H1 (cell line): ENCODE results near the gene NCAPD3. TPM values are rescaled to one million over a fixed set of nuclear protein-coding genes. Genes with fewer than 3 reads are reported as not detected.

Experiments used
- CTCF ChIA-PET: fragments of 300-600 bp; sonication (Branson Sonifier 250); formaldehyde crosslinking; loops from one replicate; lab custom pipeline; 2021; ENCODE audit not compliant: partially characterized antibody; lab: Charles Lee
- POLR2A ChIA-PET: fragments of 300-600 bp; sonication (Branson Sonifier 250); formaldehyde crosslinking; loops from one replicate; lab custom pipeline; 2021; ENCODE audit warnings: inconsistent platforms; ENCODE audit not compliant: partially characterized antibody; lab: Charles Lee
- DNase-seq, 2 experiments: peaks; one replicate each; pipeline versions ENCODE4 v3.0.0 to v3.0.0-alpha.2; 2010 to 2022; ENCODE audit warnings: low spot score in 2 of 2, low read depth in 1 of 2, mixed read lengths in 1 of 2
- FAIRE-seq: peaks from 2 replicates; lab custom pipeline; 2011; peaks lifted over from hg19 to GRCh38; lab: Jason Lieb, UNC
- H2AFZ ChIP-seq: 2 replicates; pipeline ENCODE4 v1.8.1; 2012; ENCODE audit warnings: low read length, inconsistent platforms
- H2AK5ac ChIP-seq: 2 replicates; pipeline ENCODE4 v1.6.1; 2013; ENCODE audit warnings: low read depth, low read length
- H2BK120ac ChIP-seq: replicated peaks from 2 replicates; pipeline ENCODE3; 2013; ENCODE audit warnings: low read depth, low read length, inconsistent platforms
- H2BK12ac ChIP-seq: 2 replicates; pipeline ENCODE4 v1.6.1; 2013; ENCODE audit warnings: low read depth, low read length
- H2BK15ac ChIP-seq: 2 replicates; pipeline ENCODE4 v1.6.1; 2013; ENCODE audit warnings: low read length
- H2BK20ac ChIP-seq: 2 replicates; pipeline ENCODE4 v1.6.1; 2013; ENCODE audit warnings: low read length
- H2BK5ac ChIP-seq: 2 replicates; pipeline ENCODE4 v1.6.1; 2013; ENCODE audit warnings: low read depth, low read length
- H3K14ac ChIP-seq: 2 replicates; pipeline ENCODE4 v1.6.1; 2013; ENCODE audit warnings: inconsistent platforms; ENCODE audit not compliant: insufficient read length
- H3K18ac ChIP-seq: 2 replicates; pipeline ENCODE4 v1.6.1; 2013; ENCODE audit warnings: low read length; ENCODE audit errors: extremely low read depth
- H3K23ac ChIP-seq: 2 replicates; pipeline ENCODE4 v1.6.1; 2013; ENCODE audit warnings: inconsistent platforms; ENCODE audit not compliant: insufficient read length
- H3K23me2 ChIP-seq: 2 replicates; pipeline ENCODE4 v1.6.1; 2013; ENCODE audit warnings: low read depth, low read length
- H3K27ac ChIP-seq: 2 replicates; pipeline ENCODE4 v1.6.1; 2011; ENCODE audit warnings: low read depth, low read length, inconsistent platforms
- H3K27me3 ChIP-seq, 4 experiments: replicated peaks in 1 of 4; 1 replicate in 1 of 4; 2 replicates in 3 of 4; pipeline versions ENCODE4 v1.6.1 to v1.8.1; 2011 to 2013; ENCODE audit warnings: low read length in 3 of 4, mild to moderate bottlenecking in 3 of 4, inconsistent platforms in 2 of 4, mixed read lengths in 2 of 4, moderate library complexity in 1 of 4; ENCODE audit not compliant: control insufficient read depth in 3 of 4, insufficient read depth in 3 of 4; ENCODE audit errors: extremely low read depth in 1 of 4
- H3K36me3 ChIP-seq, 4 experiments: 2 replicates each; pipeline versions ENCODE4 v1.6.1 to v1.8.1; 2011 to 2013; ENCODE audit warnings: mild to moderate bottlenecking in 4 of 4, low read length in 3 of 4, moderate library complexity in 2 of 4, control low read depth in 1 of 4, inconsistent platforms in 1 of 4; ENCODE audit not compliant: insufficient read depth in 4 of 4, control insufficient read depth in 2 of 4
- H3K4ac ChIP-seq: replicated peaks from 2 replicates; pipeline ENCODE3; 2013; ENCODE audit warnings: low read length, low read depth, mixed read lengths, inconsistent platforms; ENCODE audit not compliant: insufficient read length
- H3K4me1 ChIP-seq, 4 experiments: replicated peaks in 1 of 4; 1 replicate in 1 of 4; 2 replicates in 3 of 4; pipeline versions ENCODE4 v1.6.1 to v1.8.1; 2011 to 2013; ENCODE audit warnings: low read length in 3 of 4, inconsistent platforms in 2 of 4, mixed read lengths in 1 of 4; ENCODE audit not compliant: insufficient read depth in 4 of 4, control insufficient read depth in 3 of 4
- H3K4me2 ChIP-seq, 2 experiments: 2 replicates each; pipeline versions ENCODE4 v1.6.1 to v1.8.1; 2011 to 2013; ENCODE audit warnings: low read depth in 2 of 2, low read length in 2 of 2, control low read depth in 1 of 2, inconsistent platforms in 1 of 2, mild to moderate bottlenecking in 1 of 2; ENCODE audit not compliant: insufficient read depth in 1 of 2
- H3K4me3 ChIP-seq, 4 experiments: fragments of 200-600, 300-600 bp in 1 of 4; sonication (generic), shearing (Covaris generic), sonication (Bioruptor Twin) in 1 of 4; 2 replicates each; pipeline versions ENCODE4 v1.5.1 to v1.8.1; 2011 to 2016; ENCODE audit warnings: low read length in 4 of 4, low read depth in 3 of 4, control low read depth in 2 of 4, inconsistent platforms in 2 of 4, mild to moderate bottlenecking in 2 of 4, mixed read lengths in 1 of 4, moderate library complexity in 1 of 4; ENCODE audit not compliant: insufficient read depth in 2 of 4; ENCODE audit errors: extremely low read depth in 1 of 4
- H3K56ac ChIP-seq: replicated peaks from 2 replicates; pipeline ENCODE3; 2013; ENCODE audit warnings: low read depth, mild to moderate bottlenecking, mixed read lengths, low read length, inconsistent platforms; ENCODE audit not compliant: insufficient read length
- H3K79me1 ChIP-seq: 2 replicates; pipeline ENCODE4 v1.6.1; 2013; ENCODE audit warnings: low read depth, low read length, control low read depth
- H3K79me2 ChIP-seq, 2 experiments: 2 replicates each; pipeline versions ENCODE4 v1.6.1 to v1.8.1; 2012 to 2013; ENCODE audit warnings: low read length in 2 of 2, mild to moderate bottlenecking in 2 of 2, inconsistent platforms in 1 of 2; ENCODE audit not compliant: insufficient read depth in 2 of 2, control insufficient read depth in 1 of 2
- H3K9ac ChIP-seq, 4 experiments: replicated peaks in 1 of 4; 1 replicate in 1 of 4; 2 replicates in 3 of 4; pipeline versions ENCODE4 v1.6.1 to v1.8.1; 2011 to 2013; ENCODE audit warnings: low read depth in 3 of 4, low read length in 3 of 4, control low read depth in 2 of 4, mild to moderate bottlenecking in 2 of 4, moderate library complexity in 2 of 4, inconsistent platforms in 1 of 4; ENCODE audit errors: extremely low read depth in 1 of 4
- H3K9me3 ChIP-seq, 2 experiments: 2 replicates each; pipeline versions ENCODE4 v1.6.1 to v1.8.1; 2012 to 2013; ENCODE audit warnings: mild to moderate bottlenecking in 2 of 2, moderate library complexity in 2 of 2, control low read depth in 1 of 2, inconsistent platforms in 1 of 2, low read depth in 1 of 2, low read length in 1 of 2, mixed read lengths in 1 of 2; ENCODE audit not compliant: insufficient read depth in 2 of 2
- H4K20me1 ChIP-seq, 2 experiments: replicated peaks in 1 of 2; 2 replicates each; pipeline versions ENCODE3 to v1.8.1; 2011 to 2013; ENCODE audit warnings: inconsistent platforms in 2 of 2, low read length in 2 of 2, mild to moderate bottlenecking in 1 of 2; ENCODE audit not compliant: insufficient read depth in 2 of 2, control insufficient read depth in 1 of 2
- H4K5ac ChIP-seq: 2 replicates; pipeline ENCODE4 v1.6.1; 2013; ENCODE audit warnings: low read length, low read depth, mixed read lengths, inconsistent platforms; ENCODE audit not compliant: insufficient read length
- H4K8ac ChIP-seq: 2 replicates; pipeline ENCODE4 v1.8.0; 2013; ENCODE audit warnings: mild to moderate bottlenecking, moderate library complexity, low read length, inconsistent platforms; ENCODE audit not compliant: insufficient read depth; ENCODE audit errors: extremely low read depth
- H4K91ac ChIP-seq: replicated peaks from 2 replicates; pipeline ENCODE3; 2013; ENCODE audit warnings: low read length, mixed read lengths, inconsistent platforms; ENCODE audit not compliant: insufficient read length
- CBX8 ChIP-seq: fragments of 300-800, 300-1000 bp; sonication (generic); IDR thresholded peaks from 2 replicates; pipeline ENCODE4 v1.7.1; 2016; ENCODE audit warnings: low read depth, low read length, borderline replicate concordance
- GABPA ChIP-seq: IDR thresholded peaks from 2 replicates; pipeline ENCODE4 v1.6.1; 2011; ENCODE audit warnings: mild to moderate bottlenecking, low read length, moderate library complexity, borderline replicate concordance; ENCODE audit not compliant: insufficient read depth
- HDAC6 ChIP-seq: IDR thresholded peaks from one replicate; pipeline ENCODE4 v1.7.1; 2012; ENCODE audit warnings: low read depth, mild to moderate bottlenecking, inconsistent platforms, low read length, moderate library complexity
- JUND ChIP-seq: IDR thresholded peaks from 2 replicates; pipeline ENCODE4 v1.6.1; 2011; ENCODE audit warnings: mild to moderate bottlenecking, improper control_type of control experiment, low read length
- NANOG ChIP-seq: IDR thresholded peaks from 2 replicates; pipeline ENCODE4 v1.6.1; 2011; ENCODE audit warnings: low read length, low read depth, mild to moderate bottlenecking, inconsistent platforms; ENCODE audit not compliant: insufficient read depth, poor library complexity, severe bottlenecking
- YY1 ChIP-seq: IDR thresholded peaks from 2 replicates; pipeline ENCODE4 v1.6.1; 2011; ENCODE audit warnings: low read depth, mild to moderate bottlenecking, low read length
- WGBS, 2 experiments: shearing (Covaris generic) in 1 of 2; methylation state at CpG; one replicate each; pipeline versions ENCODE4 v1.1.6 to v1.1.7; 2013 to 2015; ENCODE audit warnings: low lambda C conversion rate in 2 of 2, mixed read lengths in 2 of 2, inconsistent platforms in 1 of 2, low coverage in 1 of 2, missing lambda C conversion rate in 1 of 2; ENCODE audit not compliant: insufficient replicate concordance in 2 of 2, insufficient coverage in 1 of 2, insufficient read length in 1 of 2; ENCODE audit errors: extremely low coverage in 1 of 2, missing lambda C conversion rate in 1 of 2; 5-methylcytosine and 5-hydroxymethylcytosine counted together
- polyA plus RNA-seq, 7 experiments: library from polyadenylated mRNA; depleted of rRNA in 3 of 7; stranded (reverse) in 5 of 7; unstranded in 2 of 7; fragments of >200 nt in 5 of 7; fragments of 200-250 nt in 2 of 7; gene quantifications; 1 replicate in 5 of 7; 2 replicates in 1 of 7; 4 replicates in 1 of 7; pipeline versions ENCODE4 v1.2.1 to v1.2.3, GENCODE V29; 2011 to 2013; ENCODE audit warnings: missing spikeins in 2 of 7, mixed read lengths in 2 of 7
- total RNA-seq: library from RNA; stranded (reverse); fragmentation: NEBNext Ultra II Directional; extraction: Animal tissue kit (Norgen Biotek cat#: 25700); gene quantifications from 2 replicates; pipeline ENCODE4 v1.2.1, GENCODE V29; 2021

The NCAPD3 gene
- total and polyA plus RNA-seq, 2 of the 8 experiments (the other 6 are each of a cell fraction or from before 2014, with no cell fraction given): 26.5 to 55.2 TPM

- Histone ChIP-seq H3K56ac (no peak overlapping the region), H4K91ac (no peak overlapping the region), H3K9ac (no peak overlapping the region), H3K4me2 (no peak overlapping the region), H2BK5ac (no peak overlapping the region), H4K8ac (no peak overlapping the region), H4K20me1 (no peaks in the 10 kb centered on the region), H3K14ac (no peak overlapping the region), H3K27ac (no peak overlapping the region), H3K23me2 (no peaks in the 10 kb centered on the region), H3K79me2 (no peaks in the 10 kb centered on the region), H3K4ac (no peak overlapping the region), H3K23ac (no peak overlapping the region), H4K5ac (no peak overlapping the region), H2BK12ac (no peak overlapping the region), H3K36me3 (peaks cover 28 to 98% (median 74%) of the 10 kb centered on the region in 4 experiments), H3K4me3 (no peak overlapping the region), H2BK20ac (no peak overlapping the region), H3K79me1 (no peaks in the 10 kb centered on the region), H3K27me3 (no peaks in the 10 kb centered on the region), H3K18ac (no peak overlapping the region), H3K9me3 (peaks cover 39 to 49% of the 10 kb centered on the region in 2 experiments), H2BK15ac (no peak overlapping the region), H2AK5ac (no peak overlapping the region), H2BK120ac (no peak overlapping the region), H2AFZ (no peak overlapping the region), H3K4me1 (no peaks in the 10 kb centered on the region)
- POLR2A ChIA-PET: no interaction called here
- no peak for DNase-seq
- TF ChIP-seq YY1 (no peak), GABPA (no peak), JUND (no peak), HDAC6 (no peak), CBX8 (no peak), NANOG (no peak)
- FAIRE-seq: no peak
- 94% methylated on average over 5 of the region's 5 CpGs; no CpG with 5 or more reads in 1 of the 2 experiments for WGBS, 2 experiments
- CTCF ChIA-PET: interaction anchor here (0.6 kb wide), 1 partner anchor 171 kb away, joined by 3 read pairs; no protein-coding TSS in a partner anchor
Observed at GRCh38 chr11:134173296-134173695, 50.5 kb downstream of the NCAPD3 start.
